ENCODE measurements around the gene BMP8A. TPM values are rescaled to one million over a fixed set of nuclear protein-coding genes. Genes with fewer than 3 reads are reported as not detected.

BMP8A gene
- polyA plus RNA-seq, 1 donor from 2014 or later, result not detected

- Histone ChIP-seq H3K79me2 (replicated peaks; ENCODE audit: insufficient read depth, low read length) (no peaks in the 10 kb centered on the region), H3K9ac (ENCODE audit: low read length) (no peak overlapping the region), H3F3A (ENCODE audit: insufficient read depth, low read length, poor library complexity, severe bottlenecking) (no peaks in the 10 kb centered on the region), H3K9me3 (ENCODE audit: low read length) (no peaks in the 10 kb centered on the region), H3K9me2 (ENCODE audit: insufficient read depth, low read length) (no peaks in the 10 kb centered on the region), H3K27me3 (ENCODE audit: insufficient read depth, low read depth, low read length) (no peaks in the 10 kb centered on the region), H3K36me3 (ENCODE audit: insufficient read depth, low read length) (peaks cover 20% of the 10 kb centered on the region), H3K27ac (ENCODE audit: low read length) (no peak overlapping the region), H4K20me1 (ENCODE audit: insufficient read depth) (no peaks in the 10 kb centered on the region), H2AFZ (ENCODE audit: low read depth, low read length) (no peak overlapping the region), H3K4me2 (ENCODE audit: low read length) (no peak overlapping the region), H3K4me3 (ENCODE audit: low read length) (no peak overlapping the region)
- TF ChIP-seq EP300 (conservative IDR thresholded peaks at IDR 0.05; ENCODE audit: poor library complexity, severe bottlenecking) (no peak), POLR2AphosphoS5 (IDR thresholded peaks at IDR 0.05) (no peak), RAD21 (conservative IDR thresholded peaks at IDR 0.05) (no peak), MXI1 (conservative IDR thresholded peaks at IDR 0.05; ENCODE audit: poor library complexity, severe bottlenecking) (no peak), REST (IDR thresholded peaks at IDR 0.05; ENCODE audit: borderline replicate concordance) (no peak), SMC3 (conservative IDR thresholded peaks at IDR 0.05; ENCODE audit: poor library complexity) (no peak), EZH2 (IDR thresholded peaks at IDR 0.05; ENCODE audit: borderline replicate concordance, insufficient read depth, low read length, poor library complexity, severe bottlenecking) (no peak), TAF1 (IDR thresholded peaks at IDR 0.05; ENCODE audit: low read depth) (no peak), CTCF (IDR thresholded peaks at IDR 0.05; ENCODE audit: poor library complexity, severe bottlenecking) (no peak)
These were observed 69.8 kb downstream of the BMP8A start for GRCh38 chr1:39561279-39561678.

GRCh38 chr1:39562886-39563285 lies 71.5 kb downstream of the BMP8A start:
- Histone ChIP-seq H2AFZ (ENCODE audit: low read depth, low read length) (no peak overlapping the region), H3K9ac (ENCODE audit: low read length) (no peak overlapping the region), H3K79me2 (replicated peaks; ENCODE audit: insufficient read depth, low read length) (no peaks in the 10 kb centered on the region), H3K4me2 (ENCODE audit: low read length) (no peak overlapping the region), H3K9me2 (ENCODE audit: insufficient read depth, low read length) (no peaks in the 10 kb centered on the region), H3K4me3 (ENCODE audit: low read length) (no peak overlapping the region), H3K27me3 (ENCODE audit: insufficient read depth, low read depth, low read length) (no peaks in the 10 kb centered on the region), H3K27ac (ENCODE audit: low read length) (no peak overlapping the region), H3K36me3 (ENCODE audit: insufficient read depth, low read length) (peaks cover 30% of the 10 kb centered on the region), H3K9me3 (ENCODE audit: low read length) (no peaks in the 10 kb centered on the region), H3F3A (ENCODE audit: insufficient read depth, low read length, poor library complexity, severe bottlenecking) (no peaks in the 10 kb centered on the region), H4K20me1 (ENCODE audit: insufficient read depth) (no peaks in the 10 kb centered on the region)
- TF ChIP-seq TAF1 (IDR thresholded peaks at IDR 0.05; ENCODE audit: low read depth) (no peak), RAD21 (conservative IDR thresholded peaks at IDR 0.05) (no peak), MXI1 (conservative IDR thresholded peaks at IDR 0.05; ENCODE audit: poor library complexity, severe bottlenecking) (no peak)

GRCh38 chr1:39563669-39564068 lies 72.2 kb downstream of the BMP8A start:
- TF ChIP-seq SMC3 (conservative IDR thresholded peaks at IDR 0.05; ENCODE audit: poor library complexity), result no peak
- TF ChIP-seq RAD21 (conservative IDR thresholded peaks at IDR 0.05), result no peak
- no peak for TF ChIP-seq EZH2 (IDR thresholded peaks at IDR 0.05; ENCODE audit: borderline replicate concordance, insufficient read depth, low read length, poor library complexity, severe bottlenecking)
- TF ChIP-seq CTCF (IDR thresholded peaks at IDR 0.05; ENCODE audit: poor library complexity, severe bottlenecking), result no peak
- no peak for TF ChIP-seq MXI1 (conservative IDR thresholded peaks at IDR 0.05; ENCODE audit: poor library complexity, severe bottlenecking)
- TF ChIP-seq REST (IDR thresholded peaks at IDR 0.05; ENCODE audit: borderline replicate concordance), result no peak
- no peak for TF ChIP-seq EP300 (conservative IDR thresholded peaks at IDR 0.05; ENCODE audit: poor library complexity, severe bottlenecking)
- TF ChIP-seq TAF1 (IDR thresholded peaks at IDR 0.05; ENCODE audit: low read depth), result no peak
- TF ChIP-seq POLR2AphosphoS5 (IDR thresholded peaks at IDR 0.05), result no peak
- H3K27ac ChIP-seq (ENCODE audit: low read length), result no peak overlapping the region
- H3K9me3 ChIP-seq (ENCODE audit: low read length), result no peaks in the 10 kb centered on the region
- peaks cover 30% of the 10 kb centered on the region for H3K36me3 ChIP-seq (ENCODE audit: insufficient read depth, low read length)
- H3K4me2 ChIP-seq (ENCODE audit: low read length), result no peak overlapping the region
- H3K27me3 ChIP-seq (ENCODE audit: insufficient read depth, low read depth, low read length), result no peaks in the 10 kb centered on the region
- H3K9me2 ChIP-seq (ENCODE audit: insufficient read depth, low read length), result no peaks in the 10 kb centered on the region
- H3K4me3 ChIP-seq (ENCODE audit: low read length), result no peak overlapping the region
- no peak overlapping the region for H2AFZ ChIP-seq (ENCODE audit: low read depth, low read length)
- no peaks in the 10 kb centered on the region for H4K20me1 ChIP-seq (ENCODE audit: insufficient read depth)
- H3K9ac ChIP-seq (ENCODE audit: low read length), result no peak overlapping the region
- H3F3A ChIP-seq (ENCODE audit: insufficient read depth, low read length, poor library complexity, severe bottlenecking), result no peaks in the 10 kb centered on the region
- H3K79me2 ChIP-seq (replicated peaks; ENCODE audit: insufficient read depth, low read length), result no peaks in the 10 kb centered on the region

All from neural cell (in vitro differentiated cells).